Prostate gland (tissue), 2 donors: Measurements from ENCODE around the gene SMTN.

Experiments
- POLR2A ChIP-seq: fragments of 450-650 bp; IDR thresholded peaks from one replicate; pipeline ENCODE4 v1.6.1; 2016; ENCODE audit warnings: antibody characterized with exemption, mild to moderate bottlenecking
- TF ChIP-seq, protein P1 (sequence below), 4 experiments: fragments of 200-600 bp in 2 of 4; fragments of 450-650 bp in 2 of 4; sonication (generic) in 2 of 4; IDR thresholded peaks; 1 replicate in 3 of 4; 2 replicates in 1 of 4; pipeline ENCODE4 v1.5.1; 2016 to 2019; ENCODE audit warnings: antibody characterized with exemption in 4 of 4, mild to moderate bottlenecking in 2 of 4, moderate library complexity in 2 of 4

DNA sequence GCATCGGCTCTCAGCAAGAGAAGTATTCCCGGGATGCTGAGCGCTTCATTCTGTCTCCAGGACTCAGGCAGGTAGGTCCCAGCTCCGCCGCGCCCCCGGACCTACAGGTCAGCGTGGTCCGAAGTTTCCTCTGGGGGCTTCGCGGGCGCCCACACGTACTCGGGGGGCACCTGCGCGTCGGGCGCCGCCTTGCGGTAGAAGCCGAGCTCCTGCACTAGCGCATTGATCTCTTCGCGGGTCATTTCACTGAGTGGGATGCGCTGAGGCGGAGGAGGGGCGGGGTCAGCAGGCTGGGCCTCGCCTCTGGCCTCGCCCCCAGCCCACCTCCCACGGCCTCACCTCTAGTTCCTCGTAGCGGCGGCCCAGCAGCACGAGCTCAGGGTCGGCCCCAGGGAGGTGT, 23.8 kb downstream of the SMTN start:
- TF ChIP-seq, protein P1, sequence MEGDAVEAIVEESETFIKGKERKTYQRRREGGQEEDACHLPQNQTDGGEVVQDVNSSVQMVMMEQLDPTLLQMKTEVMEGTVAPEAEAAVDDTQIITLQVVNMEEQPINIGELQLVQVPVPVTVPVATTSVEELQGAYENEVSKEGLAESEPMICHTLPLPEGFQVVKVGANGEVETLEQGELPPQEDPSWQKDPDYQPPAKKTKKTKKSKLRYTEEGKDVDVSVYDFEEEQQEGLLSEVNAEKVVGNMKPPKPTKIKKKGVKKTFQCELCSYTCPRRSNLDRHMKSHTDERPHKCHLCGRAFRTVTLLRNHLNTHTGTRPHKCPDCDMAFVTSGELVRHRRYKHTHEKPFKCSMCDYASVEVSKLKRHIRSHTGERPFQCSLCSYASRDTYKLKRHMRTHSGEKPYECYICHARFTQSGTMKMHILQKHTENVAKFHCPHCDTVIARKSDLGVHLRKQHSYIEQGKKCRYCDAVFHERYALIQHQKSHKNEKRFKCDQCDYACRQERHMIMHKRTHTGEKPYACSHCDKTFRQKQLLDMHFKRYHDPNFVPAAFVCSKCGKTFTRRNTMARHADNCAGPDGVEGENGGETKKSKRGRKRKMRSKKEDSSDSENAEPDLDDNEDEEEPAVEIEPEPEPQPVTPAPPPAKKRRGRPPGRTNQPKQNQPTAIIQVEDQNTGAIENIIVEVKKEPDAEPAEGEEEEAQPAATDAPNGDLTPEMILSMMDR (IDR thresholded peaks at IDR 0.05) = peak in 2 of 4 experiments; percentile 23 to 24
- no peak for TF ChIP-seq POLR2A
